HG02870 (cell line): Measurements from ENCODE around the gene REEP6.
"Not testable (repeated sequence)": the region's sequence is repeated elsewhere in the genome, so short reads cannot be mapped to it uniquely, and the experiment has no call there.

Experiments
- ATAC-seq: cut with Tn5 transposase; IDR thresholded peaks from one replicate; pipeline ENCODE4 v1.9.1; 2021; ENCODE audit warnings: mild to moderate bottlenecking, moderate library complexity; ENCODE audit not compliant: unreplicated experiment

Gene REEP6

DNA sequence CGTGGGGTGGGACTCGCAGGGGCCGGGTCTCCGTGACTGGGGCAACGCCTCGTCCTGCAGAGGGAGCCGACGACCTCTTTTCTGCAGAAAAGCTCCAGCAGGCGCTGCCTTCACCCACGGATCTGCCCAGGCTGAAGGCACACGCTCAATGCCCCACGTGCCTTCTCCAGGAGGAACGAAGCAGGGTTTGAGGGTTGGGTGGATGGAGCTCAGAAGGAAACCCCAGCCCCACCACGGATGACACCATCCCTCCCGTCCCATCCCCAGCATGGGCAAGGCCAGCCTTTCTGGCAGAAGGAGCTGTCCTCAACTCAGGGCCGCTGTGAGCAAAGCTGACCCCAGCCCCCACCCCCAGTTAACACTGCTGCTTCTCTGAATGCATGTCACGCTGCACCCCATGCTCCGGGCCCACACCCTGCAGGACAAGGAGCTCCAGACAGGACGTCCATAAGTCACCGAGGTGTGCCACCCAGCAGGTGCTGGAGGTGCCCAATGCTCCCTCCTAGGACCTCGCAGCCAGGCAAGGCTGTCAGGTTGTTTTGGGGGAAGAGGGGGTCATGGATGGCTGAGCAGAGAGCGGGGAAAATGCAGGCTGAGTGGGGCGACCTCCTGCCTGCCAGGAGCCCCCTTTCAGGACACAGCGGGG, 19.3 kb upstream of the REEP6 start:
- ATAC-seq: no peak

DNA sequence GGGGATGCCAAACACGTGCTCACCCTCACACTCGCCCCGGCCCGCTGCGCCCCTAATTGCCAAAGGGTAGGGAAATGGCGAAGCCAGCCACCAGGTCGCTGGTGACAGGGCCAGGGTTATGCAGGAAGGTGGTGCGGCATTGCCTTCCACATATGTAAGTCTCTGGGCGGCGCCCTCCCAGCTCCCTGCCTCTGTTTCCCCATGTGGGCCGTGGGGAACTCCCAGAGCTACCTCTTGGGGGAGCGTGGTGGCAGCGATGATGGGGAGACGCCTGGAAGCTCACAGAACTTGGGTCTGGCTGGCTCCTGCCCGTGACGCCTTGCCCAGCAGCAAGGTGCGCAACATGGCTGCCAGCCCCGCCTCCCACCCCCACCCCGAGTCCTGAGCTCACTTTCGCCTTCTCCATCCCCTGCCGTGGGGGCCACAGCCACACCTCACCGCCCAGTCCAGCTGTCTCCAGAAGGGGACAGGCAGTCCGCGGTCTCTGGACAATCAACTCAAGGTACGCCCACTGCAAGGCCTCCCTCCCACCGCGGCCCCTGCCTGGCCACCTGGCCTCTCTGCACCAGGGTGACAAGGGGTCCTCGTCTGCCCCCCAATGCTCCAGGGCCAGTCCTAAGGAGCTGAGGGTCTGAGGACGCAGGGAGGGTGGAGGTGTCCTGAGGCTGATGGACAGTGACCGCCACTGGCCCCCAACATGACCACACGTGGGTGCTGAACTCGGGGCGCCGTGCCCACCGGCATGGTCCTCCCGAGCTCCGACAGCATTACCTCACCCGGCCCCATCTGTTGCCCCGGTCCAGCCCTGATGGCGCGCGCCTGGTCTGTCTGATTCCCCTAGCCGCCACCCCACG, 18.5 kb upstream of the REEP6 start:
- ATAC-seq: no peak

- ATAC-seq: no peak
These were observed 17.7 kb upstream of the REEP6 start for GRCh38 chr19:1473085-1473851.

DNA sequence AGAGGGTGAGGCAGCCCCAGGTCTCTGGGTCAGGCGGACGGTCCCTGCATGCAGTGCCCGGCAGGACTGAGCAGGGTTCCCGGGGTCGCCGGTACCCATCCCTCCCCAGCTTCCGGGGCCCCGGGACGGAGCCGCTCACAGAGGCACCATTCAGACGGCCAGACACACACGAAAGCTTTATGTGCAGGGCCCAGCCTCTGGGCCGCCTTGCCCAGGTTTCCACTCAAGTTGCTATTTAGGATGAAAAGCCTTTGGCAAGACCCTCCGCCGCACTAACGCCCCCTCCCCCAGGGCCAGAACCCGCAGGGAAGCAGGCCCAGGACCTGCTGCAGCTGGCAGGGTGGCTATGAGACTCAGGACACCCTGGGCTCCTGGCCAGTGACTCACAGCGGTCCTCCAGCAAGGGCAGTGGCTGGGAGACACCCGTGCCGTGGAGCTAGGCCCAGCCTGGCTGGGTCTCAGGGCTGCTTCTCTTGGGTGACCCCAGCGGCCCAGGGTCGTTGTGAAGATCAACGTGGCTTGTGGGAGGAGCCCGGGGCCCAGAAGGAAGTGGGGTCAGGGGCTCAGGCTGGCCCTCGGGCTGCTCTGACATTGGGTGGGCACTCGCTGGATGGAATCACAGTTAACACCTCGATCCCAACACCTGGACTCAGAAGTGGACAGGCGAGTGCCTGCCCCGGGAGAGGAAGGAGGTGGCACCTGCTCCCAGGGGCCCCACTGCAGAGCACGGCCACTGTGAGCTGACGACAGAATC, 16.8 kb upstream of the REEP6 start:
- no peak for ATAC-seq

GRCh38 chr19:1474765-1475351, 16.1 kb upstream of the REEP6 start:
- ATAC-seq: no peak

- no peak for ATAC-seq
These were observed 15.1 kb upstream of the REEP6 start for GRCh38 chr19:1475751-1476437.

- not testable (repeated sequence) for ATAC-seq
These were observed 13.9 kb upstream of the REEP6 start for GRCh38 chr19:1477056-1477455.

- peak; percentile 90 for ATAC-seq
These were observed 11.9 kb upstream of the REEP6 start, which contains the start of gene C19orf25 for GRCh38 chr19:1478934-1479707. TSS of gene C19orf25 (minus strand) at chr19:1479215. CDS start at chr19:1478903, 312 bp downstream.

DNA sequence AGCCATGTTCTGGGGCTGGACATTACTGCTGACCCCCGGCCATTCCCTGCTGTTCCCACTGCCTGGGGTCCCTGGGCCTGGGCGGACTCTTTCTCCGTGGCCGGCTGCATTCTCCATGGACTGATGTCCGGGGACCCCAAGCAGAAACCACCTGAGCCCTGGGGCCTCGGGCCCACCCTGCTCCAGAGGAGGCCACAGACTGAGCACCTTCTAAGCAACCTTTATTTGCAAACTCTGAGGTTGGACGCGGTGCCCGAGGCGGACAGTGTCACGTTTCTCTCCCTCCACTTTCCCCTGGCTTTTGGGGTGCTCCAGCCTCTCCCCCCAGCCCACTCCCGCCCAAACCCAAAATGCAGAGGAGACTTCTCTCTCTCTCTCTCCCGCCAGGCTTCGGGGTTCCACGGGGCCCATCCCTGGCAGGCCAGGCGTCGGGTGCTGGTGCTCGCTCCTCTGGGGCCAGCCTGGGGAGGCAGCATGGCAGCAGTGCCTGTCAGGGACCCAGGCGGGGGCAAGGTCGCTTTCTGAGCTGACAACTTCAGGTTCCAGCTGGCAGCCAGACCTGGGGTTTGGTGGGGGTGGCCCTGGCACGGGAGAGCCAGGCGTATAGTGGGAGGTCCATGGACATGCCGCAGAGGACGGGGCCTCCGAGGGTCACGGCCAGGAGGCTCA, 9.6 kb upstream of the REEP6 start:
- ATAC-seq: no peak

DNA sequence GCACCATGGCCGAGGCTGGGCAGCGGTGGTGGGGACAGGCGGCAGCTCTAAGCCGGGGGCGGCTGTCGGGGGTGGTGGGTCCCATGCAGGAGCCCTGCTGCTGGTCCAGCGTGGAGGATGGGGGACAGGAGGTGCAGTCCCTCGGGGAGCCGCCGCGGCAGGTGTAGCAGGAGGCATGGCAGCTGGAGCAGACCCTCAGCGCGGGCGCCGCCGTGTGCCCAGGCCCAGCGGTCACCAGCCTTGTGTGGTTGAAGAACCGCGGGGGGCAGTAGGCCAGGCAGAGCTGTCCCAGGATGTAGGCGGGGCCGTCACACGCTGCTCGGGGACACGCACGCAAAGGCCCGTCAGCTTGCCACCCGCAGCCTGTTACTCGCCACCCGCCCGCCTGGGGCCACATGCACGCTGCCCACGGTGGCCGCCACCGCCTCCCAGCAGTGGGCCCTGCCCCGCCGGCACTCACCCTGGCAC, 9.1 kb upstream of the REEP6 start:
- ATAC-seq: no peak

DNA sequence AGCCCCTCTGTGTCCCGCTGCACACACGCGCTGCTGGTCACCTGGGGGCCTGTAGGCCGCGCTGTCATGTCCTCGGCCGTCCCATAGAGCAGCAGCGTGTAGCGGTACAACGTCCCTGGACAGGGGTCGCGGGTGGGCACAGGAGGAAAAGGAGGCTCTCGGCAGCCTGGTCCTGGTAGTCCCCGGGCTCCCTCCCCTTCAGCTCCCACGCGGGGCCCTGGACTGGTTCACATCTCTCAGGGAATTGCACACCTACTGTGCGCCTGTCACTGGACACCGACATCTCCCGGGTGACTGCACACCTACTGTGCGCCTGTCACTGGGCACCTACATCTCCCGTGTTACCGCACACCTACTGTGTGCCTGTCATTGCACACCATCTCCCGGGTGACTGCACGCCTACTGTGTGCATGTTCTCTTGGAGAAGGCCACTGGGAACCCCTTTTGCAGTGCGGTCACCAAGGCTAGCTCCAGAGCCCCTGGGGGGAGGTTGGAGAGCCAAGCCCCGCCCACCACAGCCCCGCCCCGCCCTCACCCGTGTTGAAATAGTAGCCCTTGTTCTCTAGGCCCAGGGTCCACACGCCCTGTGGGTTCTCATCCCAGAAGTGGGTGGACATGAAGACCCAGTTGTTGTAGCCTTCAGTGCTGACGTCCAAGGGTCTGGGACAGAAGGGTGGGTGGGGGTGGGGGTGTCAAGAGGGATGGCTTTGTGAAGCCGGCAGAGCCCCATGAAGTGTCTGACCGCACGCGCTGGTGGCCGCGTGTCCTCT, 8.4 kb upstream of the REEP6 start:
- no peak for ATAC-seq

DNA sequence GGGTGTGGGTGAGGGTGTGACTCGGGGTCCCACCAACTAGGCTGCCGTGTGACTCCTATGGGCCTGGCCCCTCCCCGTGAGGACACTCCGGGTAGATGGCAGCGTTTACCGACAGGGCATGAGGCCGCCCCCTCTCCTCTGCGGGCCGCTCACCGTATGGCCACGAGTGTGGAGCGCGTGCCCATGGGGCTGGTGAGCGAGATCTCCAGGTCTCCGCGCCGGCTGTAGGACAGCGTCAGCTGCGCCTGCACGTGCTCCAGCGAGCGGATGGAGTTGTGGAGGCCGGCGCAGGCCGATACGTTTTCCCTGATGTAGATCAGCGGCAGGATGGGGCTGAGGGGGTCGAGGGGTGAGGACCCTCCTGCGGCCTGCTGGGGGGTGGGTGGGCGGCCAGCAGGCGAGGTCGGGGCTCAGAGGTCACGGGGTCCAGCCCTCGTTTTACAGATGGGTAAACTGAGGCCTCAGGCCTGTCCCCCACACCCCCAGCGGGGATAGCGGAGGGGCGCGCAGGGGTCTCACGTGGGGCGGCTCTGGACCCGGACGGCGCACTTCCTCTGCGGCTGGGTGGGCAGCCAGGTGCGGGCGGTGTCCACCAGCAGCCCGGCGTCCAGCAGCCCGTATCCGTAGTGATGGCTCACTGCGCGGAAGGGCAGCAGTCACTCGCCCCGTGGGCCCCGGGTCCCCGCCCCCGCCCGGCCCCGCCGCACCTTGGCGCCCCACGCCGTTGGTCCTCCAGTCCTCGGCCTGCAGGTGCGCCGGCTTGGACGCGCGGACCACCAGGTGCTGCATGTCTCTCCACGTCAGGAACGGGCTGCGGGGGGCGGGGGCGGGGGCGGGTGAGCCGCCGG, 7.6 kb upstream of the REEP6 start:
- ATAC-seq: no peak

DNA sequence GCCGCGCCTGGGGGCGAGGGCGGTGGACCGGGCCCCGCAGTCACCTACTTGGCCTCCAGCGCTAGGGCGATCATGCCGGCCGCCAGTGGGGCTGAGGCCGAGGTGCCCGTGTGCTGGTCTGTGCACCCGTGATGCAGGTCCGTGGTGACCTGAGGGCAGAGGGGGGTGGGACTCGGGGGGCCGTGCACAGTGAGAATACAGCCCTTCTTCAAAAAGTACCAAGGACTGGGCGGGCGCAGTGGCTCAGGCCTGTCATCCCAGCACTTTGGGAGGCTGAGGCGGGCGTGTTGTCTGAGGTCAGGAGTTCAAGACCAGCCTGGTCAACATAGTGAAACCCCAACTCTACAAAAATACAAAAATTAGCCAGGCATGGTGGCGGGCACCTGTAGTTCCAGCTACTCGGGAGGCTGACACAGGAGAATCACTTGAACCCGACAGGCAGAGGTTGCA, 7.0 kb upstream of the REEP6 start:
- no peak for ATAC-seq

- no peak for ATAC-seq
These were observed 4.0 kb upstream of the REEP6 start for GRCh38 chr19:1486720-1487575.

GRCh38 chr19:1487576-1488281, 3.3 kb upstream of the REEP6 start:
- ATAC-seq: no peak
